IMR-90 (cell line): Measurements from ENCODE around the gene CRISP2.

ENCODE experiments used
- BHLHE40 ChIP-seq: fragments of 150-350 bp; IDR thresholded peaks from 2 replicates; pipeline ENCODE4 v1.6.1; 2016; ENCODE audit warnings: mild to moderate bottlenecking, low read depth, low read length
- CEBPB ChIP-seq: IDR thresholded peaks from 2 replicates; pipeline ENCODE4 v1.6.1; 2012; ENCODE audit warnings: low read depth, low read length, improper control_type of control experiment
- CTCF ChIP-seq: conservative IDR thresholded peaks from 2 replicates; pipeline ENCODE4 v1.5.1; 2012; ENCODE audit warnings: mild to moderate bottlenecking, low read depth, low read length, improper control_type of control experiment
- ELK1 ChIP-seq: fragments of 150-350 bp; IDR thresholded peaks from 2 replicates; pipeline ENCODE4 v1.6.1; 2016; ENCODE audit warnings: low read depth, mild to moderate bottlenecking, low read length, moderate library complexity, borderline replicate concordance
- FOS ChIP-seq: fragments of 150-350 bp; IDR thresholded peaks from 2 replicates; pipeline ENCODE4 v1.6.1; 2016; ENCODE audit warnings: low read depth, low read length
- MAFK ChIP-seq: IDR thresholded peaks from 2 replicates; pipeline ENCODE4 v1.6.1; 2012; ENCODE audit warnings: low read depth, low read length, improper control_type of control experiment
- MAZ ChIP-seq: IDR thresholded peaks from 2 replicates; pipeline ENCODE4 v1.6.1; 2012; ENCODE audit warnings: low read depth, mild to moderate bottlenecking, low read length, improper control_type of control experiment, moderate library complexity, borderline replicate concordance
- NFE2L2 ChIP-seq: fragments of 150-350 bp; IDR thresholded peaks from 2 replicates; pipeline ENCODE4 v1.6.1; 2016; ENCODE audit warnings: low read depth, mild to moderate bottlenecking, low read length
- POLR2A ChIP-seq: IDR thresholded peaks from 2 replicates; pipeline ENCODE4 v1.6.1; 2012; ENCODE audit warnings: mild to moderate bottlenecking, low read depth, low read length
- RAD21 ChIP-seq: IDR thresholded peaks from 2 replicates; pipeline ENCODE4 v1.6.1; 2012; ENCODE audit warnings: low read length, improper control_type of control experiment
- RCOR1 ChIP-seq: IDR thresholded peaks from 2 replicates; pipeline ENCODE4 v1.6.1; 2012; ENCODE audit warnings: mild to moderate bottlenecking, low read length, improper control_type of control experiment; ENCODE audit not compliant: insufficient replicate concordance
- RFX5 ChIP-seq: IDR thresholded peaks from 2 replicates; pipeline ENCODE4 v1.8.0; 2012; ENCODE audit warnings: low read depth, mild to moderate bottlenecking, low read length, moderate library complexity
- SMC3 ChIP-seq: fragments of 150-350 bp; IDR thresholded peaks from 2 replicates; pipeline ENCODE4 v1.6.1; 2016; ENCODE audit warnings: low read depth, mild to moderate bottlenecking, antibody characterized with exemption, low read length, moderate library complexity
- USF2 ChIP-seq: fragments of 150-350 bp; IDR thresholded peaks from 2 replicates; pipeline ENCODE4 v1.6.1; 2017; ENCODE audit warnings: mild to moderate bottlenecking, antibody characterized with exemption, low read length, low read depth

GRCh38 chr6:49647476-49647875, 65.9 kb downstream of the CRISP2 start:
- no peak for TF ChIP-seq RAD21
- TF ChIP-seq CTCF = no peak
- no peak for TF ChIP-seq POLR2A
- no peak for TF ChIP-seq USF2
- no peak for TF ChIP-seq RCOR1
- TF ChIP-seq FOS = no peak
- no peak for TF ChIP-seq CEBPB
- TF ChIP-seq RFX5 = no peak
- no peak for TF ChIP-seq SMC3
- no peak for TF ChIP-seq MAZ
- TF ChIP-seq MAFK = no peak
- no peak for TF ChIP-seq NFE2L2
- no peak for TF ChIP-seq ELK1
- TF ChIP-seq BHLHE40 = no peak
